ENCODE results near the gene LOC128125822.

Gene LOC128125822

GRCh38 chr6:63597141-63598048 is 25.1 kb downstream of the LOC128125822 start:
- H4K20me1 ChIP-seq (ENCODE audit: insufficient read depth, low read length): no peaks in the 10 kb centered on the region
- H3K4me1 ChIP-seq (ENCODE audit: control insufficient read depth, insufficient read depth, low read length): no peaks in the 10 kb centered on the region
- no peaks in the 10 kb centered on the region for H3K36me3 ChIP-seq (ENCODE audit: control insufficient read depth, insufficient read depth, low read length)
- no peak for TF ChIP-seq RCOR1 (IDR thresholded peaks at IDR 0.05; ENCODE audit: insufficient replicate concordance, low read length)
- no peak for TF ChIP-seq NFE2L2 (IDR thresholded peaks at IDR 0.05; ENCODE audit: low read depth, low read length)
- peak; percentile 80 for TF ChIP-seq MAFK (IDR thresholded peaks at IDR 0.05; ENCODE audit: low read depth, low read length)
- intact Hi-C loops (cut with micrococcal nuclease) (loop anchor here (1.0 kb wide), 2 partner anchors 167 to 244 kb away; no protein-coding TSS in a partner anchor), in situ Hi-C loops (cut with MboI; ENCODE audit: low sequenced_read_pairs) (loop anchor here (5.0 kb wide), 1 partner anchor 165 kb away; no protein-coding TSS in a partner anchor), dilution Hi-C loops (cut with HindIII; ENCODE audit: low sequenced_read_pairs, unreplicated experiment) (no loop called here)
- H2BK15ac ChIP-seq (ENCODE audit: low read depth, low read length): no peak overlapping the region
- no peaks in the 10 kb centered on the region for H3K27me3 ChIP-seq (ENCODE audit: control insufficient read depth, insufficient read depth, low read length)
- no TSS peak for BruUV-seq (replicated peaks)
- H3K4me2 ChIP-seq (ENCODE audit: low read depth, low read length): peak overlapping the region; percentile 99
- H2AK9ac ChIP-seq (replicated peaks; ENCODE audit: low read depth, low read length, poor library complexity): no peak overlapping the region
- H4K91ac ChIP-seq (ENCODE audit: insufficient read depth, low read depth, low read length): no peak overlapping the region
- H3K9me1 ChIP-seq (ENCODE audit: insufficient read depth, low read length): no peaks in the 10 kb centered on the region
- no peaks in the 10 kb centered on the region for H3K9me3 ChIP-seq (ENCODE audit: control insufficient read depth, insufficient read depth, low read length)
- peak overlapping the region; percentile 48 for H2AFZ ChIP-seq (replicated peaks; ENCODE audit: low read length, poor library complexity)
- WGBS, 2 experiments (ENCODE audit: extremely low coverage in 2 of 2, insufficient read length in 1 of 2): no CpG with 5 or more reads among the region's 6 CpGs
- H4K5ac ChIP-seq (ENCODE audit: low read depth, low read length): no peak overlapping the region
- no peak overlapping the region for H4K8ac ChIP-seq (ENCODE audit: low read depth in 2 of 2, low read length in 2 of 2)
- no peak overlapping the region for H2BK120ac ChIP-seq (ENCODE audit: low read depth, low read length)
- ATAC-seq (ENCODE audit: low read depth) (peak; percentile 52), DNase-seq (no peak)
- peak overlapping the region; percentile 66; the same call in 1 of the 2 replicates for H3K4me3 ChIP-seq (ENCODE audit: insufficient read depth, low read depth, low read length)
- no peak overlapping the region for H3K27ac ChIP-seq (ENCODE audit: insufficient read depth, low read length)
- POLR2A ChIA-PET (ENCODE audit: unreplicated experiment): no interaction called here
- no peak overlapping the region for H3K56ac ChIP-seq (ENCODE audit: extremely low read depth, insufficient read depth, low read length)
- H3K23ac ChIP-seq (ENCODE audit: low read depth, low read length): no peak overlapping the region
- H2BK20ac ChIP-seq (ENCODE audit: low read depth, low read length): no peak overlapping the region
- H3K9ac ChIP-seq (ENCODE audit: low read depth, low read length): no peak overlapping the region
- no peak overlapping the region for H3K18ac ChIP-seq (ENCODE audit: low read depth, low read length)
- no peak overlapping the region for H3K4ac ChIP-seq (ENCODE audit: low read depth, low read length)
- H2AK5ac ChIP-seq (ENCODE audit: low read depth, low read length): no peak overlapping the region
- H3K79me1 ChIP-seq (ENCODE audit: low read depth in 1 of 2, low read length in 2 of 2): no peaks in the 10 kb centered on the region
- H2BK5ac ChIP-seq (ENCODE audit: low read depth, low read length, poor library complexity, severe bottlenecking): no peak overlapping the region
- CTCF ChIA-PET: interaction anchor here (0.7 to 1.9 kb wide), 10 partner anchors 10 to 180 kb away, joined by 3 to 9 read pairs (median 3); partner anchors contain the start of gene PHF3
- H3K14ac ChIP-seq (replicated peaks; ENCODE audit: low read depth, low read length): no peak overlapping the region

Measured in IMR-90 (cell line).